ENCODE measurements around the gene CELA2A.
"Not testable (repeated sequence)": the region's sequence is repeated elsewhere in the genome, so short reads cannot be mapped to it uniquely, and the experiment has no call there.

Gene CELA2A

DNA sequence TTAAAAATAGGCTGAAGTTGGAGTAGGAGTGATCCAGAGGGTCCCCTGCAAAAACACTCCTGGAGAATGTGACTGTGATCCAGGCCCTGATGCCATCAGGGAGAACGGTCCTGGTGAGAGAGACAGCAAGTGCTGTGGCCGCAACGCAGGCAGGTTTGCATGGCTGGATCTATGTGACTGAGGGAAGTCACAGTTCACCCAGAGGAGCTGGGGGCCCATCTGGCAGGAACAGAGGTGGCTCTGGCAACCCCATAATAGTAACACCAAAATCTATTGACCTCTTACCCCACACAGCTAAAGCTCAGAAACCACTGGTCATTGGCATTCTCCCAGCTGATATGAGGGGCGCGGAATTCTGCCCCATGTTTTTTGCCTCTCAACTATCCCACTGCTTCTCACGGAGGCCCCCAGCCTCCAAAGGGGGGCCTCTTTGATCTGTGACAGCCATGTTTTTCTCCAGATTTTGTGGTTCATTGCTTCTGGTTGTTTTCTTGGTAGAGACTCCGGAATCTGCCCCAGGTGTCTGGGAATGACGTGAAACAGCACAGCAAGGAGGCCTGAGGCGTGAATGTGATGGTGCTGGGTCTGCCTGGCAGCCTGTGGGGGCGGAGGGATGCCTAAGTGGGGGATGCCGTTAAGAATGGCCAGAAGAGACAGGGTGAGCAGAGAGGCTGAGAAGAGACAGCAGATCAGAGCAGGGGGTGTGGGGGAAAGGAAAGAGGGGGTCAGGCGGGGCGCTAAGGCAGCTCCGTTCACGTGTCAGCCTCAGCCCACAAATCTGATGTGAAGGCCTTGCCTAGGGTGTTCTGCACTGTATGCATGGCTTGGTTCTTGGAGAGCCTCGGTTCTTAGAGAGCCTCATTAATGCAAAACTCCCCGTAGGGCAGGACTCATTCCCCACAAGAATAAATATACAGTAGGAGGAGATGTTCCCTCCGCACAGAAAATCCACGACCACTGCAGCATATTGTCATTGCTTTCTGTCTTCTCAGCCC is 43.9 kb downstream of the CELA2A start:
- DNase-seq (ENCODE audit: low read depth) = no peak

DNA sequence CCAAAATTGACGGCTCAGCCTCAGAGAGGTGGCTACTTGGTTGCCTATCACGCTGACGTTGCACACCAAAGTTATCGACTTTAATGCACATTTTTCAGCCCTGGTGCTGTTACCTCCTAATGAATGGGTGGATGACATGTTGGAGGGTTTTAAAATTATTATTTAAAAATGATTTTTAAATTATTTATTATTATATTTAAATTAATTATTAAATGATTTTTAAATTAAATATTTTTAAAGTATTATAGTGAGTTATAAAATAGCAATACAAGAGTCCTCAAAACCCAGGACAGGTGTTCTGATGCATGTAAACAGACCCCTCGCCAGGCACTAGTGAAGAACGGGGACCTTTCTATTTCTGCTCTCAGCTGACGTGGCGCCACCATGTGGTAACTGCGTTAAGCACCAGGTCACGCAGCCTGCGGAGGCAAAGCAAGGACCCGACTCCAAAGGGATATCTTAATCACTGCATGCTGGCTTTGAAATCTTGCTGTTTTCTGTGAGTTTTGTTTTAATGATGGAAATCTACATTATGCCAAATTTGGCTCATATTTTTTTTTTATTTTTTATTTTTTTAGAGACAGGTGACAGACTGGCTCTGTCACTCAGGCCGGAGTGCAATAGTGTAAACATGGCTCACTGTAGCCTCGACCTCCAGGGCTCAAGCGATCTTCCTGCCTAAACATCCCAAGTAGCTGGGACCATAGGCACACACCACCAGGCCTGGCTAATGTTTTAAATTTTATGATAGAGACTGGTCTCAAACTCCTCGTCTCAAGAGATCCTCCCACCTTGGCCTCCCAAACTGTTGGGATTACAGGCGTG is 44.9 kb downstream of the CELA2A start:
- DNase-seq (ENCODE audit: low read depth) = peak; percentile 36

- no peak for DNase-seq (ENCODE audit: low read depth)
Measured at GRCh38 chr1:15504436-15504835, 47.9 kb downstream of the CELA2A start.

- no peak for DNase-seq (ENCODE audit: low read depth)
Measured at GRCh38 chr1:15506831-15507230, 50.3 kb downstream of the CELA2A start.

- no peak for DNase-seq (ENCODE audit: low read depth)
Measured at GRCh38 chr1:15507278-15507677, 50.7 kb downstream of the CELA2A start.

DNA sequence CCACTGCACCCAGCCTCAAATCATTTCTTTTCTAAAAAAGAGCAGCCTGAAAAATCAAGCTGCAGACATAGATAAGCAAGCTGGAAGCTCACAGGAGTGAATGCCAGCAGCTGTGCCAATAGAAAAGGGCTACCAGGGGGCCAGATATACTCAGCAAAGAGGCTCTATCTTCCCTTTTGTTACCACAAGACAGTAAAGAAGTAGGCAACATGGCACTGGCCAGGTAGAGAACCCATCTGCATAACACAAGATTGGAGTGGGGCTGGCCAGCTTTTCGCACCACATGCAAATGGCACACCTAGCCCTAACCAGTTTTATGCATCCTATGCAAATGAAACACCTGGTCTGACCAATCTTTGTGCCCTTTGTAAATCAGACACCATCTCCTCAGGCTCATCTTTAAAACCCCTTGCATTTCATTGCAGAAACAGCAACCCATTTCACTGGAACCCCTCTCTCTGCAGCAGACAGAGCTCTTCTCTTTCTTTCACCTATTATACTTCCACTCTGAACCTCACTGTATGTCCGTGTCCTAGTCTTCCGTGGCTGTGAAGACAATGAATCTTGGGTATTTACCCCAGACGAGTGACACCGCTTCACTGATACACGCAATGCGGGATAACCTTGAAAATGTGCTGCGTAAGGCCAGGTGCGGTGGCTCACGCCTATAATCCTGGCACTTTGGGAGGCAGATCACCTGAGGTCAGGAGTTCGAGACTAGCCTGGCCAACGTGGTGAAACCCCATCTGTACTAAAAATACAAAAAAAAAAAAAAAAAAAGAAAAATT is 52.4 kb downstream of the CELA2A start:
- no peak for DNase-seq (ENCODE audit: low read depth)

DNA sequence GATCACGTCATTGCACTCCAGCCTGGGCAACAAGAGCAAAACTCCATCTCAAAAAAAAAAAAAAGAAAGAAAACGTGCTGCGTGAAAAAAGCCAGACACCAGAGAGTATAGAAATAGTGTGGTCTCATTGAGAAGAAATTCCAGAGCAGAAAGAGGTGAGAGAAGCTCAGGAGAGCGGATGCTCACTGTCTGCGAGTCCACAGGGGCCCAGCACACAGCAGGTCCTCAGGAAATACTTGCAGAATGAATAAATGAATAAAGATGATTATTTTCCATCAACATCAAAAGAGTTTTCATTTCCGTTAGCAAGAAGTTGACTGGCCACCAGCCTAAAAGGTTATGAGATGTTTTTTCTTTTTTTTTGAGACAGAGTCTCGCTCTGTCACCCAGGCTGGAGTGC is 53.1 kb downstream of the CELA2A start:
- no peak for DNase-seq (ENCODE audit: low read depth)

GRCh38 chr1:15510611-15511405 is 54.3 kb downstream of the CELA2A start:
- no peak for DNase-seq (ENCODE audit: low read depth)

DNA sequence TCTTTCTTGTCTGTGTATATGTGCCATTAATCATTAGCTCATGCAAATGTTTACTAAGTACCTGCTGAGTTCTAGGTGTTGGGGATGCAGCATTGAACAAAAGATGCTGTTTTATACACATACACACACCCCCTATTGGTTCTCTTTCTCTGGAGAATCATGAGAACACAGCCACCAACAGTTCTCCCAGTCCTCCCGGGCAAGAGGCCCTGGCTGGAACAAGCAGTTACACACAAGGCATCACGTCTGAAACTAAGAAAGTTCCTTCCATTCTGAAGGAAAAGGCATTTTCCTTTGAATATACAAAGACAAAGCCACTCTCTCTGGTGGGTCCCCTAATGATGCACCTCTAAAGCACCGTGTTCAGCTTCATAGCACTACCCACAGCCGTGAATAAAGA is 56.7 kb downstream of the CELA2A start:
- no peak for DNase-seq (ENCODE audit: low read depth)

DNA sequence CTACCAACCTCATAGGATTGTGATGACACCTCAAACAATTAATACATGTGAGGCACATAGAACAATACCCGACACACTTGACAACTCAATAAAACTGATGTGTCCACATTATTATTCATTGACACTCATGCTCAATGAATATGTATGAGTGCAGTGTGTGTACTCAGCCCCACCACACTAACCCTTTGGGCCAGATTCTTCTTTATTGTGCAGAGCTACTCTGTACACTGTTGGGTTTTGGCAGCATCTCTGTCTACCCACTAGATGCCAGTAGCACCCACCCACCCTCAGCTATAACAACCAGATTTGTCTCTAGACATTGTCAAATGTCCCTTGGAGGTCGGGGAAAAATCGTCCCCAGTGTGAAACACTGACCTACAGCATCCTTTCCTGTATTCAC is 57.4 kb downstream of the CELA2A start:
- DNase-seq (ENCODE audit: low read depth) = no peak

DNA sequence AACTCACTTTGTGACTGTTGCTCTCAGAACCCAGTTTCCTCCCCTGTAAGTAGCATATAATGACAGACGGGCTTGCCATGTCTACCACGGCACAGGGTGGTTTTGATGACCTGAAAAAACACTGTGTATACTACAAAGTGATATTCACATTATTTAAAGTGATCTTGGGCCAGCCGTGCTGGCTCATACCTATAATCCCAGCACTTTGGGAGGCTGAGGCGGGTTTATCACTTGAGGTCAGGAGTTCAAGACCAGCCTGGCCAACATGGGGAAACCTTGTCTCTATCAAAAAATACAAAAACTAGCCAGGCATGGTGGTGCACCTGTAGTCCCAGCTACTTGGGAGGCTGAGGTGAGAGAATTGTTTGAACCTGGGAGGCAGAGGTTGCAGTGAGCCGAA is 58.0 kb downstream of the CELA2A start:
- not testable (repeated sequence) for DNase-seq (ENCODE audit: low read depth)

DNA sequence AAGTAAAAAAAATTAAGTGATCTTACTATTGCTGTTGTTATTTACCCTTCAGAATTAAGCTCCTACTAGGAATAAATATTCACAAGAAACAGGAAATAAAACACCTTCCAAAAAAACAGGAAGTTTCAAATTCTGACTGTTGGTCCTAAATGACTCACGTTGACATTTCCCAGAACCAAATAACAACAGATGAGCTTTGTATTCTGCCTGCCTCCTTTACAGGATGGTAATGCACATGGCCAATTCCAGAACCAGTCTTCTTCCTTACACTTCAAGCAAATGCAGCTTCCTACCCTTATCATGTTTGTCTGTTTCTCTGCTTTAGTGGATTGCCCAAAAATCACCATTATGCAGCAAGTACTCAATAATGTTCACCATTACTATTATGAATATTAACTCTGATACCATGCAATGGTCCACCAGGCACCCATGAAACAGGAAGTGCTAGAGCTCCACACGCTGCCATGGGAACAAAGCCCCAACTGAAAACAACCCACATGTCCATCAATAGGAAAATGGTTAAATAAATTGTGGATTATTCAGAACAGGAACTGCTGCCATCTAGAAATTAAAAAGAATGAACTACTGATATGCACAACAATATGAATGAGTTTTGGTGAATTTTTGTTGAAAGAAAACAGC is 58.6 kb downstream of the CELA2A start:
- no peak for DNase-seq (ENCODE audit: low read depth)

- DNase-seq (ENCODE audit: low read depth) = no peak
Measured at GRCh38 chr1:15519625-15520024, 63.1 kb downstream of the CELA2A start.

DNA sequence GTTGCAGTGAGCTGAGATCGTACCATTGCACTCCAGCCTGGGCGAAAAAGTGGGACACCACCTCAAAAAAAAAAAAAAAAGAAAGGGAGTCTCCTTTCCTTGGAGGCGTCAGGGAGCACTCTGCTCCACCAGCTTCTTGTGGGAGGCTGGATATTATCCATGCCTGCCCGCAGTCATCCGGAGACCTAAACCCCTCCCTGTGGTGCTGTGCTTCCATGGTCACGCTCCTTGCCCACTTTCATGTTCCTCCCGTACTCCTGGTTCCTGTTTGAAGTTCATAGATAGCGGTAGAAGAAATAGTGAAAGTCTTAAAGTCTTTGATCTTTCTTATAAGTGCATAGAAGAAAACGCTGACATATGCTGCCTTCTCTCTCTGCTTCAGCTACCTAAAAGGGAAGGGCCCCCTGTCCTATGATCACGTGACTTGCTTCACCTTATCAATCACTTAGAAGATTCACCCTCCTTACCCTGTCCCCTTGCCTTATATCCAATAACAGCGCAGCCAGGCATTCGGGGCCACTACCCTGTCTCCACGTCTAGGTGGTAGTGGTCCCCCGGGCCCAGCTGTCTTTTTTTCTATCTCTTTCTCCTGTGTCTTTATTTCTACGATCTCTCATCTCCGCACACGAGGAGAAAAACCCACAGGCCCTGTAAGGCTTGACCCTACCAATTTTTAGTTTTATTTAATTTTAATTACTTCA is 64.8 kb downstream of the CELA2A start:
- not testable (repeated sequence) for DNase-seq (ENCODE audit: low read depth)
